Activated T-helper 2 cell treated with anti-CD3 and anti-CD28 coated beads, Interferon-gamma antibody, Interleukin-2, Interleukin-4, amounts not matched to agents 10 μg/mL and 5 μg/mL and 100 μg/mL, durations not matched to agents 14 hours and 24 hours and 36 hours (primary cell): ENCODE results near the gene DIPK1C. TPM values are rescaled to one million over a fixed set of nuclear protein-coding genes. Genes with fewer than 3 reads are reported as not detected.

Experiments
- DNase-seq: peaks from one replicate; pipeline ENCODE4 v3.0.0; 2021; ENCODE audit warnings: low spot score
- H3K27ac Mint-ChIP-seq: one replicate; pipeline ENCODE4 v1.8.0; 2021; ENCODE audit warnings: mixed read lengths
- H3K27me3 Mint-ChIP-seq: one replicate; pipeline ENCODE4 v1.8.0; 2021; ENCODE audit warnings: low read depth, mixed read lengths
- H3K36me3 Mint-ChIP-seq: one replicate; pipeline ENCODE4 v1.8.0; 2021; ENCODE audit warnings: low read depth, mixed read lengths
- H3K4me1 Mint-ChIP-seq: one replicate; pipeline ENCODE4 v1.8.0; 2021; ENCODE audit warnings: low read depth, mixed read lengths
- H3K4me3 Mint-ChIP-seq: one replicate; pipeline ENCODE4 v1.8.0; 2021; ENCODE audit warnings: low read depth, mild to moderate bottlenecking, moderate library complexity, mixed read lengths
- H3K9me3 Mint-ChIP-seq: one replicate; pipeline ENCODE4 v1.8.0; 2021; ENCODE audit warnings: mixed read lengths
- intact Hi-C: fragments of 100-400 bp; cut with micrococcal nuclease; formaldehyde crosslinking; loops from one replicate; pipeline ENCODE4 v1.15.1; 2023
- total RNA-seq: library from RNA; stranded (reverse); gene quantifications from 2 replicates; pipeline ENCODE4 v1.2.3, GENCODE V29; 2022

The DIPK1C gene
- total RNA-seq, 1 donor from 2014 or later, result not detected

DNA sequence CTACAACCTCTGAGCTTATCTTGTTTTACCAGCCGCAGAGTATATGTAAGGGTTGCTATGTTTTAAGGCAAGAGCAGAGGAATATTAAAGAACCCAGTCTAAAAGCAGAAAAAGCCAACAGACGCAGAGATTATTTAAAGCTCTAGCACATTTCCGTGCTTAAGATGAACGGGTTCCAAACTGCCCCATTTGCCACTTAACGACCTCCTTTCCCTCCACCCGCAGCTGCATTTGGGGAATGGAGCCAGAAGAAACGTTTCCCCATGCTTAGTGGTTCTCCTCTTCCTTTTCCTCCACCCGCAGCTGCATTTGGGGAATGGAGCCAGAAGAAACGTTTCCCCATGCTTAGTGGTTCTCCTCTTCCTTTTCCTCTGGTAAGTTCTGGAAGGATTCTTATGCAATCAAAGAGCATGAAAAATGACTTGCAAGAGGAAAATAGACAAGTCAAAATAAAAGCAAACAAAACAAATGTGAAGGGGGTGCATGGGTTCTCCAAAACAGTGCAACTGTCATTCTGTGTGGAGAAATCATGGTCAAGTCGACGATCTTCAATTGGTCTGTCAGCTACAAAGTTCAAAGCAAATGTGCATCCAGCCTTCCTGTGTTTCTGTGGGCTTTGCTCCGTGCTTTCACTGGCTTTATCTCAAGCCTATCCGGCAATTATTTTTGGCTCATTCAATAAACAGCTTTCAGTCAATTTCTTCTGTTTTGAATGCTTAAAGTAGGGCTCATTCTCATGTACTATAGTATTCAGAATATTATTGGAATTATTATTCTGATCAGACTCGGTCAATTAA lies 57.8 kb downstream of the DIPK1C start:
- Mint-ChIP-seq H3K27ac (no peak overlapping the region), H3K36me3 (no peaks in the 10 kb centered on the region), H3K27me3 (peaks cover 34% of the 10 kb centered on the region), H3K9me3 (no peaks in the 10 kb centered on the region), H3K4me1 (peaks cover 3% of the 10 kb centered on the region), H3K4me3 (no peak overlapping the region)
- DNase-seq, result no peak
- intact Hi-C loops, result no loop called here

DNA sequence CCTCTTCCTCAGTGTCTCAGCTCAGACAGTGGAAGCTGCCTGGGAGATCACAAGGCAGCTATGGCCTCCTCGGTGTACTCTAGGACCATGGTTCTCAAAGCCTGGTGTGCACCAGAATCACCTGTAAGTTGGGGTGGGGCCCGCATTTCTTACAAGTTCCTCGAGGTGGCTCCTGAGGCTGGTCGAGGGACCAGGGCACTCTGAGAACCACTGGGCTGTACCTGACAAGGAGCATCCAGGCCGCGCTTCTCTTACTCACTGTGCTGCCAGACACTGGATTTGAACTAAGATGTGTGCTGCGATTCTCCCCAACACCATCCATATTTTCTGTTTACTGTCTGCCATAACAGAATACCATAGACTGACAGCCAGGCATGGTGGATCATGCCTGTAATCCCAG lies 59.5 kb downstream of the DIPK1C start:
- no peaks in the 10 kb centered on the region for H3K9me3 Mint-ChIP-seq
- intact Hi-C loops, result no loop called here
- H3K27ac Mint-ChIP-seq, result no peak overlapping the region
- H3K27me3 Mint-ChIP-seq, result peaks cover 46% of the 10 kb centered on the region
- H3K4me3 Mint-ChIP-seq, result no peak overlapping the region
- no peaks in the 10 kb centered on the region for H3K36me3 Mint-ChIP-seq
- no peak for DNase-seq
- H3K4me1 Mint-ChIP-seq, result peaks cover 3% of the 10 kb centered on the region

DNA sequence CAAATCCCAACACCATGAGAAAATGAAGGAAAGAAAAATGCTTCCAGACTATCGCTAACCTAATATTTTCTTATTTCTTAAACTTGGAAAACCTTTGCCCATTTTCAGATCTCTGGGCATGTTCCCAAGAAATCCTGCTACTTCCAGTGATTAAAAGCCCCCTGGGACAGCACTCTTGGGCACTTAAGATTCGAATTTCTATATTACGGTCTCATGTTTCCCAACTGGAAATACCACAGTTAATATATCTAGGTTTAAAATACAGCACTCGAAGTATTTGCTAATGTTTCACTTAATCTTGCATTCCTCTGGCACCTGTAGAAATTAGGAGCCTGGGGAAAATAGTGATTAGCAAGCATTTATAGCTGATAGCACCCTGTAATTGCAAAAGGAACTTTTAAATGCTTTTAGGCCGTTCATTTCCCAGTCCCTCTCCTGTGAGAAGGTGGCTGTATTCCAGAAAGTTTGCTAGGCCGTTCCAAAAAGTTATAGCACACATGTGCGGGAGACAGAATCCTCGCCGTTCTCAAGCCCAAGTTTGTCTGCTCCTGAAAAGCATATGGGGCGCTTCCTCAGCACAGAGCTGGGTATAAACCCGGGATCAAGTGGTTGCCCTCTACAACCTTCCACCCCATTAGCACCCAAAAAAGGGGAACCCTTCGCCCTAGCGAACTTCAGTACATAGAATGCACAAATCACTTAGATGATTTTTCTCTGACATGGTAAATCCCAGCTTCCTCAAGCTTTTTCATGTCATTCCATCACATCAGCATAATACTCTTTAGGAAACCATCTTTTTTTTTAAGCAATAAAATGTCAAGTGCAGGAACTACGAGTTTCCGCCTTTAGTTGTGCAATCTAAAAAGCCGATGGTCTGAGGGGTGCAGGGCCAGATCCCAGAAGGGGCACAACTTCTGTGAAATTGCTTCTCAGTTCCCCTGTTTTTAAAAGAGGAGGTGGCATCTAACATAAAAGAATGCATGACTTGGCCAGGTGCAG lies 60.6 kb downstream of the DIPK1C start:
- H3K36me3 Mint-ChIP-seq, result no peaks in the 10 kb centered on the region
- H3K9me3 Mint-ChIP-seq, result no peaks in the 10 kb centered on the region
- peaks cover 3% of the 10 kb centered on the region for H3K4me1 Mint-ChIP-seq
- no peak overlapping the region for H3K4me3 Mint-ChIP-seq
- H3K27me3 Mint-ChIP-seq, result peaks cover 51% of the 10 kb centered on the region
- DNase-seq, result no peak
- no peak overlapping the region for H3K27ac Mint-ChIP-seq
- intact Hi-C loops, result no loop called here

DNA sequence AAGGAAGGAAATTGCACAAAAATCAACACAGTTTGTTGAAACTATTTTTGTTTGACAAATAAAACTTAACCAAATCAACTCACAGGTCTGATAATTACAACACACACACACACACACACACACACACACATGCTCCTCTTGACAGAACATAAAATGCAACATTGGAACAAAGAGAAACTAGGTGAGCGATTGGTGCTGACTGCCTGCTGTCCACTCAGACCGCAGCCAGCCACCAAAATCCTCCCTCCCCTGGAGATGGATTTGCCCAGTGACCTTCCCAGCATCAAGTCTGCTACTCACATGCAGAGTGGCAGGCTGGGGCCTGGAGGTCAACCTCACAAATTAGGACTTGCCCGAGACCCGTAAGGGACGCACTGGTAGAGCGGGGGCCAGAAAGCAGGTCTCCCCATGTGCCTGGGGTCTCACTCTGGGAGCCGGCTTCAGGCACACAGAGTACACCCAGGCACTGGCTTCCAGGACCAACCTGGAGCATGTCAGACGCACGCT lies 61.4 kb downstream of the DIPK1C start:
- Mint-ChIP-seq H3K27ac (no peak overlapping the region), H3K27me3 (peaks cover 49% of the 10 kb centered on the region), H3K4me1 (peaks cover 9% of the 10 kb centered on the region), H3K9me3 (no peaks in the 10 kb centered on the region), H3K36me3 (no peaks in the 10 kb centered on the region), H3K4me3 (no peak overlapping the region)
- intact Hi-C loops, result no loop called here
- no peak for DNase-seq

DNA sequence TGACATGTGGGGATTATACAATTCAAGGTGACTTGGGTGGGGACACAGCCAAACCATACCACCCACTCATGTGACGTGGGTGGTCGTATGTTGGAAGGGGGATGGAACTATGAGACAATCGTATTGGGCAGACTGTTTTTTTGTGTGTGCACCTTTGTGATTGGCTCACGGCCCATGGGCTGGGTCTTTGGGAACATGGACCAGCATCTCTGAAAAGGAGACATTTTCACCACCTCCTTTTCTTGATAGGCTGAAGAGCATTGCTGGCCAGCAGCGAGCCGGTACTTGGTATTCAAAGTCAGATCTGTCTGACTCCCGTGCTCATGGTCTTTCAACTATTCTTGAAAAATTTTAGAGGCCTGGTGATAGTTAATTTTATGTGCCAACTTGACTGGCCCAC lies 62.1 kb downstream of the DIPK1C start:
- Mint-ChIP-seq H3K36me3 (no peaks in the 10 kb centered on the region), H3K4me3 (no peak overlapping the region), H3K9me3 (no peaks in the 10 kb centered on the region), H3K4me1 (peaks cover 14% of the 10 kb centered on the region), H3K27ac (no peak overlapping the region), H3K27me3 (peaks cover 50% of the 10 kb centered on the region)
- intact Hi-C loops, result no loop called here
- no peak for DNase-seq

DNA sequence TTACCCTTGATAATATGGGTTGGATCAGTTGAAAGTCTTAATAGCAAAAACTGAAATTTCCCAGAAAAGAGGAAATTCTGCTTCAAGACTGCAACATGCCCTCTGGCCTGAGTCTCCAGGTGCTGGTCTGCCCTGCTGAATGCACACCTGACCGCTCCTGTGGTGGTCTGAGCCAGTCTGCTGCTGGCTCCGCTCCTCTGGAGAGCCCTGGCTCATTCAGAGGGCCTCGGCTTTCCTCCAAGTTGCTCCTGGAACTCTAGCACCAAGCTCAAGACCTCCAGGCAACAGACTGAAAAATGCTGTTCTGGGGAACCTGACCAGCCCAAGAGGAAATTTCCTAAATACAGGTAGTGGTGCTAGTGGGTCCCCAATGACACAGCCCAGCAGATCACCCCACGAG lies 64.8 kb downstream of the DIPK1C start:
- Mint-ChIP-seq H3K27ac (no peak overlapping the region), H3K36me3 (no peaks in the 10 kb centered on the region), H3K27me3 (peaks cover 49% of the 10 kb centered on the region), H3K9me3 (no peaks in the 10 kb centered on the region), H3K4me3 (no peak overlapping the region), H3K4me1 (peaks cover 17% of the 10 kb centered on the region)
- intact Hi-C loops, result no loop called here
- no peak for DNase-seq

DNA sequence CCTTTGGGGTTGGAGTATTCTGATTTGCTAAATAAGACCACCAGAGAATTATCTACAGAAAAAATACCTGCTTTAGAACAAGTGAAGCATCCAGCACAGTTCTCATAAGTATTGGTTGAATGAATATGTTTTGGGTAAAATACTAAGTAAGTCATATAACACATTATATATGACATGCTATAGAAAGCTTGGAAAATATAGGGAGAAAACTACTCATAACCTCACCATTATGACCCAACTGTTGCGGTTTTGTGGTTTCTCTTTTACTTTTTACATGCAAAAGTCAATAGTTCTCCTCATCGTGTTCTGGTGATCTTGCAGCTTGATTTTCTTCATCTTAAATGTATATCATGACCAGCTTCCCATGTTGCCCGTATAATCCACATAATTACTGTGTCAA lies 66.2 kb downstream of the DIPK1C start:
- DNase-seq, result no peak
- H3K4me3 Mint-ChIP-seq, result no peak overlapping the region
- H3K9me3 Mint-ChIP-seq, result no peaks in the 10 kb centered on the region
- no peaks in the 10 kb centered on the region for H3K36me3 Mint-ChIP-seq
- intact Hi-C loops, result loop anchor here (2.0 kb wide), 1 partner anchor 18 kb away; no protein-coding TSS in a partner anchor
- peaks cover 52% of the 10 kb centered on the region for H3K27me3 Mint-ChIP-seq
- no peak overlapping the region for H3K27ac Mint-ChIP-seq
- peaks cover 17% of the 10 kb centered on the region for H3K4me1 Mint-ChIP-seq

DNA sequence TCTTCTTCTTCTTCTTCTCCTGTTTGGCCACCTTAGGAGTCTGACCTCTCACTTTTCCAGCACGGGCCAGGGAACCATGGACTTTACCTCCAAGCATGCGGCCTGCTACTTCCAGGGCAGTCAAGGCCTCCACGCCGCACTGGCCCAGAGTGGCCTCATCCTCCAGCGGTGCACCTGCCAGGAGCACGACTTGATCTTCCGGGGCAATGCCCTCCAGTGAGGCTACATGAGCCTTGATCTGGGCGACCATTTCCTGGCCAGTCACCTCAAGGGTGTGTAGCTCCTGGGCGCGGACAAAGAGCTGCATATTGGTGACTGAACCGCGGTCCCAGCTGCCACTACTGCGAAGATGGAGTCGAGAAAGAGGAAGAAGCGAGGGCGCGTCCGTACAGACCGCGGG lies 67.1 kb downstream of the DIPK1C start:
- DNase-seq, result no peak
- Mint-ChIP-seq H3K4me3 (no peak overlapping the region), H3K27me3 (peaks cover 48% of the 10 kb centered on the region), H3K27ac (no peak overlapping the region), H3K4me1 (peaks cover 17% of the 10 kb centered on the region), H3K9me3 (no peaks in the 10 kb centered on the region), H3K36me3 (no peaks in the 10 kb centered on the region)
- intact Hi-C loops, result loop anchor here (2.0 kb wide), 1 partner anchor 17 kb away; no protein-coding TSS in a partner anchor

DNA sequence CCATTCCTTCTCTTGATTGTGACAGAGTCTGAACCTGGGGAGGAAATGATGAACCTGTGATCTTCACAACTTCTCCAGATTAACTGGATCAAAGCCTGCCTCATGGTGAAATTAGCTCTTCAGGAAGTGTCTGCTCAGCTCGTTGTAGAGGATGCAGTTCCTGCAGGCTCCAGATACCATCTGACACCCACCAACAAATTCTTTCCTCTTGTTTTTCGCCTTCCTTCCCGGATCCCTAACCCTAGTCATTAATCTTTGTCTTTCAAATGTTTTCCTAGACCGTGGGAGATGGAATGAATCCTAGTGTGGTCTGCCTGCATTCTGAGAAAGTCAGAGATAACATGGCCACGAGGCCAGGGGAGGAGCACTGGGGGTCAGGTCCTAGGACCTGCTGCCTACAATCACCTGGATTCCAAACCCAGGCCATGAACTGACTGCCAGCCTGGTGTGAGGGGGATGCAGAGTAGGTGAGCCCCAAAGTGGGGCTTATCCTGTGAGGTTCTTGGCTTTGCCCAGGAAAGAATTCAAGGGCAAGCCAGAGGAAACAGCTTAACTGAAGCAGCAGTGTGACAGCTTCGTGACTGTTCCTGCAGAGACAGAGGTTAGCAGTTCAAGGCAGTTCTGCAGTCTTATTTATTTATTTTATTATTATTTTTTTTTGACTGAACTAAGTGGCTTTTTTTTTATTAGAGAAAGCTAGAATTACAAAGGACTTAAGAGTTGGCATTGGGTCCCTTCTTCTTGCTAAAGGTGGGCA lies 67.8 kb downstream of the DIPK1C start:
- Mint-ChIP-seq H3K27me3 (peaks cover 48% of the 10 kb centered on the region), H3K9me3 (no peaks in the 10 kb centered on the region), H3K36me3 (no peaks in the 10 kb centered on the region), H3K27ac (no peak overlapping the region), H3K4me1 (peaks cover 17% of the 10 kb centered on the region), H3K4me3 (no peak overlapping the region)
- intact Hi-C loops, result no loop called here
- DNase-seq, result no peak

DNA sequence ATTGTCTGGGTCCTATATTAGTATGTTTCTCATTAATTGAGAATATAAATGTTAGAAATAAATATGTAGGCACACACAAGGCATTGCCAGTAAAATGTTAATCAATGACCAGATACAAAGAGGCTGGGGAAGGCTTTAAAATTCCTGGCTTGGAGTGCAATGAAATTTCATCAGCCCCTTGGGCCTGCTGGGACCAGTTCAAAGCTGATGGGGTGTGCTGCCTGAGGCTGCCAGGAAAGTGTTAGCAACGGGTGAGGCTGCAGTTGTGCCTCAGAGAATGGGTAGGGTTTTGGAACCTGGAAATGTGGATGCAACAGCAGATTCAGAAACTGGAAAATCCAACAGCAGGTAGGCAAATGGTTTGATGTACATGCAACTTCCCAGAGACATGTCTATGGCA lies 68.9 kb downstream of the DIPK1C start:
- H3K9me3 Mint-ChIP-seq, result no peaks in the 10 kb centered on the region

DNA sequence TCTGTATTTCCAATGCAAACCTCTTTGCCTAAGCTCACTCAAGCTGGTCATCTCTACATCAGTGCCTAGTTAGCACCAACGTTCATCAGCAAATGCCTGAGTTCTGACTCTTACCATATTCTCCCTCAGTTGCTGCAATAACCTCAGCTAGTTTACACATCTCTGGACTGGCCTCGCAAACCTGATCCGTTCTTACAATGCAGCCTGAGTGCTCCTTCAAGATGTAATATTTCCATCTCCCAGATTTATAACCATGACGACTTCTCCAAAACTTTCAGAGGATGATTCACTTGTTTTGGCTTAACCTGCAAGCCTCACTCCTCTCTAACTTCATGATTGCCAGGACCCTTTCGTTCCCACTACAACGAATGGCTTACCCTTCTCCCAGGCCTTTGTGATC lies 69.7 kb downstream of the DIPK1C start:
- H3K4me1 Mint-ChIP-seq, result peaks cover 17% of the 10 kb centered on the region
- no peak overlapping the region for H3K27ac Mint-ChIP-seq
- no peak overlapping the region for H3K4me3 Mint-ChIP-seq

More for the DNA sequence above, 68.9 kb downstream of the DIPK1C start:
- Mint-ChIP-seq H3K27ac (no peak overlapping the region), H3K27me3 (peaks cover 40% of the 10 kb centered on the region), H3K4me1 (peaks cover 17% of the 10 kb centered on the region), H3K36me3 (no peaks in the 10 kb centered on the region), H3K4me3 (no peak overlapping the region)
- no peak for DNase-seq
- intact Hi-C loops, result no loop called here

More for the DNA sequence above, 69.7 kb downstream of the DIPK1C start:
- intact Hi-C loops, result no loop called here
- no peaks in the 10 kb centered on the region for H3K36me3 Mint-ChIP-seq
- H3K27me3 Mint-ChIP-seq, result peaks cover 36% of the 10 kb centered on the region
- no peaks in the 10 kb centered on the region for H3K9me3 Mint-ChIP-seq
- no peak for DNase-seq
